Measurements from ENCODE around the gene TOGARAM2.

Gene TOGARAM2

GRCh38 chr2:28982381-28982950 is 1.4 kb downstream of the TOGARAM2 start:
- TF ChIP-seq, protein P1, sequence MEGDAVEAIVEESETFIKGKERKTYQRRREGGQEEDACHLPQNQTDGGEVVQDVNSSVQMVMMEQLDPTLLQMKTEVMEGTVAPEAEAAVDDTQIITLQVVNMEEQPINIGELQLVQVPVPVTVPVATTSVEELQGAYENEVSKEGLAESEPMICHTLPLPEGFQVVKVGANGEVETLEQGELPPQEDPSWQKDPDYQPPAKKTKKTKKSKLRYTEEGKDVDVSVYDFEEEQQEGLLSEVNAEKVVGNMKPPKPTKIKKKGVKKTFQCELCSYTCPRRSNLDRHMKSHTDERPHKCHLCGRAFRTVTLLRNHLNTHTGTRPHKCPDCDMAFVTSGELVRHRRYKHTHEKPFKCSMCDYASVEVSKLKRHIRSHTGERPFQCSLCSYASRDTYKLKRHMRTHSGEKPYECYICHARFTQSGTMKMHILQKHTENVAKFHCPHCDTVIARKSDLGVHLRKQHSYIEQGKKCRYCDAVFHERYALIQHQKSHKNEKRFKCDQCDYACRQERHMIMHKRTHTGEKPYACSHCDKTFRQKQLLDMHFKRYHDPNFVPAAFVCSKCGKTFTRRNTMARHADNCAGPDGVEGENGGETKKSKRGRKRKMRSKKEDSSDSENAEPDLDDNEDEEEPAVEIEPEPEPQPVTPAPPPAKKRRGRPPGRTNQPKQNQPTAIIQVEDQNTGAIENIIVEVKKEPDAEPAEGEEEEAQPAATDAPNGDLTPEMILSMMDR (IDR thresholded peaks at IDR 0.05; ENCODE audit: extremely low read depth, missing control alignments), result no peak
- no peak for DNase-seq (ENCODE audit: low spot score)

DNA sequence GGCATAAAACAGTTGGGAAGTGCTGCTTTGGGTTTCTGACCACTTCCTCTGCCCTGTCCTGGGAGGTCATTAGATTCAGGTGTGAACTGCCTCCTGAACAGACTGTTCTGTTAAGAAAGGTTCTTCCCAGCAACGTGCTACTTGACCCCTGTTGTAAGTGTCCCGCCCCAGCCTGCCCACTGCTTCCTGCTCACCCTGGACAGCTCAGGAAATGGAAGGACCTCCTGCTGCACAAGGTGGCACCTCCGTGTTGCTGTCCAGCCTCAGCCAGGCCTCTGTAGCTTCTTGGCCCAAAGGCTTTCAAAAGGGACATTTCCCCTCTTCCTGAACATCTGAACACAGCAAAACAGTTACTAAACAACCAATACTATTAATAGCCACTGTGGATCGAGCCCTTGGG is 5.3 kb downstream of the TOGARAM2 start:
- DNase-seq (ENCODE audit: low spot score), result no peak
- TF ChIP-seq, protein P1 (IDR thresholded peaks at IDR 0.05; ENCODE audit: extremely low read depth, missing control alignments), result no peak

- DNase-seq (ENCODE audit: low spot score), result no peak
- TF ChIP-seq, protein P1 (IDR thresholded peaks at IDR 0.05; ENCODE audit: extremely low read depth, missing control alignments), result no peak
Observed at GRCh38 chr2:28989973-28990372, 8.9 kb downstream of the TOGARAM2 start.

DNA sequence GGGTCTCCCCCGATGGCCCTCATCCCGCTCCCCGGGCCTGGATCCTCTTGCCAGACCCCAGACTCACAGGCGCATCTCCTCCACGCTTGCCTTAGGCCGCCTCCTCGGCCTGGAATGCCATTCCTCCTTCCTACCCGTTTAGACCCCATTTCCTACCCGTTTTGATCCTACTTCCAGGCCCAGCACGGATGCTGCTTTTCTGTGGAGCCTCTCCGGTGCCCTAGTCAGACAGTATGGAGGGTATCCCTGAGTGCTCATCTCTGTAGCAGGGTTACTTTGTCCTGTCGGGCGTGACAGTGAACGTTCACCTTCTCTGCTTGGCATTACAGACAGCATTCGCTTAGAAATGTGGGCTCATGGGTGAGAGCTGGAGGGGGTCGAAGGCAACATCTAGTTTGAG is 9.3 kb downstream of the TOGARAM2 start:
- TF ChIP-seq, protein P1 (IDR thresholded peaks at IDR 0.05; ENCODE audit: extremely low read depth, missing control alignments), result no peak
- DNase-seq (ENCODE audit: low spot score), result no peak

GRCh38 chr2:28991021-28991420 is 9.9 kb downstream of the TOGARAM2 start:
- no peak for DNase-seq (ENCODE audit: low spot score)
- TF ChIP-seq, protein P1 (IDR thresholded peaks at IDR 0.05; ENCODE audit: extremely low read depth, missing control alignments), result no peak

DNA sequence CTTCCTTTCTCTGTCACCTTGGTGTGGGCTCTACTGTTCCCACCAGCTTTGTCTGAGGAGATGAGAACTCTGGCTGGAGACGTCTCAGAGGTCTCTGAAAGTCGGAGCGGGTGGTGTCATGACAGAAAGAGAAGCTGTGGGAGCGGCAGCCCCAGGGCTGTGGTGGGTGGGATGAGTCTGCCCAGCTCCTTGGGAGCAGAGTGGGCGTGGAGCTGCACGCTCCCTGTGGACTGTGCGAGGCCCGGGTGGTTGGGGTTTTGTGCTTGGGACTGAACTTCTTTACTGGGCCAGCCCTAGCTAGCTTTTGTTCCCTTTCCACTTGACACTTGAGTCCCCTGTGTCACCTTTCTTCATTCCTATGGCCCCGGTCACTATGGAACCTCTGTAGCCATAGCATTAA is 10.4 kb downstream of the TOGARAM2 start:
- DNase-seq (ENCODE audit: low spot score), result no peak
- TF ChIP-seq, protein P1 (IDR thresholded peaks at IDR 0.05; ENCODE audit: extremely low read depth, missing control alignments), result no peak

DNA sequence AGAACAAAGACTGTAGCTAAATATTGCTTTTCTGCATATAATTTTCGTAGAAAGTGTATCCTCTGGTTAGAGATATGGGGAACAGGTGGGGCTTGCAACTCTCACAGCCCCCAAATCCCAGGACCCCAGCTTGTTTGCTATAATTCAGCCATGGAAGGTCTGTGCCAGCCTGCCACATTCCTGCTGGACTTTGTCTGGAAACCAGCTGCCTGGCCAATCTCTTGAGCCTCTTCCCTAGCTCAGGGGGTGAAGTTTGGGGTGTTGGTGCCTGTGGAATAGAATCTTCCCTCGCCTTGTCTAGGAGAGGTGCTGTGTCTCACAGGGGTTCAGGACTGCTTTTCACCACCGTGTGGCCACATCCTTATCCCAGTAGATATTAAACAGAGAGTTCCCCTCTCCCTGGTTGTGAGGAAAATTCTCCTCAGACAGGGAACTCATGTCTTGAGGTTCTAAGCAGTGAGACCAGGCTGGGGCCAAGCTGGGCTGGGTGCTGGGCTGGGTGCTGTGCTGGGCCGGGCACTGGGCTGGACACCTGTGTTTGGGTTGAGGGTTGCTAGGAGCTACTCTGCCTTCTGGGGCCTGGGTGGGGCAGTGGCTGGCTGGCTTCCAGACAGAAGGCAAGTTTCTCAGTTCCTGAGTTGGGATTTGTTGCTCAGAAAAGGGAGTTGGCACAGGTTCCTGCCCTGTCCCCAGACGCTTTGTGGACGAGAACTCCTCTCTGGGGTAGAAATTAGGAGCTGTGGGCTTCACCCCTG is 12.3 kb downstream of the TOGARAM2 start:
- TF ChIP-seq, protein P1 (IDR thresholded peaks at IDR 0.05; ENCODE audit: extremely low read depth, missing control alignments), result no peak
- no peak for DNase-seq (ENCODE audit: low spot score)

Data from GM20000 (cell line).